Ecto neural progenitor cell (in vitro differentiated cells): ENCODE measurements around the gene AP5Z1.
"Not testable (repeated sequence)": the region's sequence is repeated elsewhere in the genome, so short reads cannot be mapped to it uniquely, and the experiment has no call there.

Experiments
- DNase-seq: peaks from one replicate; pipeline ENCODE4 v3.0.0-alpha.2; 2018; ENCODE audit warnings: low spot score

The AP5Z1 gene

GRCh38 chr7:4802577-4802976, 27.2 kb downstream of the AP5Z1 start:
- not testable (repeated sequence) for DNase-seq

GRCh38 chr7:4803397-4804241, 28.2 kb downstream of the AP5Z1 start:
- no peak for DNase-seq

GRCh38 chr7:4805110-4805983, 29.9 kb downstream of the AP5Z1 start:
- no peak for DNase-seq

- DNase-seq, result no peak
Observed at GRCh38 chr7:4805984-4806300, 30.5 kb downstream of the AP5Z1 start.

- DNase-seq, result no peak
Observed at GRCh38 chr7:4806983-4807597, 31.7 kb downstream of the AP5Z1 start.

GRCh38 chr7:4807598-4808016, 32.2 kb downstream of the AP5Z1 start:
- DNase-seq, result no peak

GRCh38 chr7:4808026-4808425, 32.6 kb downstream of the AP5Z1 start:
- no peak for DNase-seq

- no peak for DNase-seq
Observed at GRCh38 chr7:4808565-4808964, 33.1 kb downstream of the AP5Z1 start.

- no peak for DNase-seq
Observed at GRCh38 chr7:4809091-4809591, 33.7 kb downstream of the AP5Z1 start.

- no peak for DNase-seq
Observed at GRCh38 chr7:4809666-4810065, 34.2 kb downstream of the AP5Z1 start.

GRCh38 chr7:4814433-4814832, 39.0 kb downstream of the AP5Z1 start:
- no peak for DNase-seq

- DNase-seq, result no peak
Observed at GRCh38 chr7:4815121-4815520, 39.7 kb downstream of the AP5Z1 start.

GRCh38 chr7:4815609-4816418, 40.4 kb downstream of the AP5Z1 start:
- DNase-seq, result no peak

GRCh38 chr7:4816419-4817080, 41.1 kb downstream of the AP5Z1 start:
- no peak for DNase-seq

- no peak for DNase-seq
Observed at GRCh38 chr7:4817178-4817901, 41.9 kb downstream of the AP5Z1 start.

- DNase-seq, result no peak
Observed at GRCh38 chr7:4818000-4818794, 42.8 kb downstream of the AP5Z1 start.

- DNase-seq, result no peak
Observed at GRCh38 chr7:4819560-4820404, 44.4 kb downstream of the AP5Z1 start.

- no peak for DNase-seq
Observed at GRCh38 chr7:4820405-4820966, 45.1 kb downstream of the AP5Z1 start.
